Tongue (tissue), 2 donors: ENCODE measurements around the gene OPA1. TPM values are rescaled to one million over a fixed set of nuclear protein-coding genes. Genes with fewer than 3 reads are reported as not detected.
"Not testable (repeated sequence)": the region's sequence is repeated elsewhere in the genome, so short reads cannot be mapped to it uniquely, and the experiment has no call there.

ENCODE experiments used
- DNase-seq: peaks from one replicate; pipeline ENCODE4 v3.0.0-alpha.2; 2015
- total RNA-seq: library from RNA; depleted of rRNA; stranded (reverse); fragments of >200 nt; gene quantifications from one replicate; pipeline ENCODE4 v1.2.3, GENCODE V29; 2014

OPA1 gene
- total RNA-seq, 1 donor from 2014 or later = 85.6 TPM

DNA sequence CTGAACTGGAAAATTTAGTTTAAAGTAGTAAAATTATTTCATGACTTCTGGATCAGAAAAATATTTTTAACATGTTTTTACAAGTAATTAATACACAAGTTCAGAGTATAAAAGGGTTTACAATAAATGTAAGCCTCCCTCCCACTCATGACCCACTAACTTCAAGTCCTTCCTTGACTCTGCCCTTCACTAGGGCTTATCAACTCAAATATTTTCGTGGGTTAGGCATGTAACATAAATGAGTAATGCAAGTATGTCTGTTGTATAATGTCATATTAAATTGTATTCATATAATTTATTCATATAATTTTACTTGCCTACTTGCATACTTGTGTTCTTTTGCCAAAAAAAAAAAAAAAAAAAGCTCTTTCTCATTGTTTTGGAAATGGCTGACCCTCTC, 3.4 kb upstream of the OPA1 start:
- no peak for DNase-seq

- DNase-seq = no peak
These were observed 2.7 kb upstream of the OPA1 start for GRCh38 chr3:193590088-193590856.

DNA sequence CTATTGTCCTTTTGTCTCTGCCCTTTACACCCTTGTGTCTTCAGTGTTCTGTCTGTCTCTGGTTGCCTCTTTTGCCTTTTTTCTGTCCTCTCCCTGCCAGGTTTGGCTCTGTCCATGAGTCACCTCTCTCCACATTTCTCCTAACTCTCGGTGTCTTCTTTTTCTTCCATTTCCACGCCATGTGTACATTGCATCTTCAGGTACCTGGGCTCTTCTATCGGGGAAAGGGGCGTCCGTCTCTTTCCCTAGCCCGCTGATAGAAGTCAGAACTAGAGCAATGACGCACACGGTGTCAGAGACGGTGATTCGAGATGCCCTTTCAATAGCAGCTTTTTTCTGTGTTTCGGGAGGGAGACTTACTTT, 641 bp downstream of the OPA1 start:
- DNase-seq = no peak

DNA sequence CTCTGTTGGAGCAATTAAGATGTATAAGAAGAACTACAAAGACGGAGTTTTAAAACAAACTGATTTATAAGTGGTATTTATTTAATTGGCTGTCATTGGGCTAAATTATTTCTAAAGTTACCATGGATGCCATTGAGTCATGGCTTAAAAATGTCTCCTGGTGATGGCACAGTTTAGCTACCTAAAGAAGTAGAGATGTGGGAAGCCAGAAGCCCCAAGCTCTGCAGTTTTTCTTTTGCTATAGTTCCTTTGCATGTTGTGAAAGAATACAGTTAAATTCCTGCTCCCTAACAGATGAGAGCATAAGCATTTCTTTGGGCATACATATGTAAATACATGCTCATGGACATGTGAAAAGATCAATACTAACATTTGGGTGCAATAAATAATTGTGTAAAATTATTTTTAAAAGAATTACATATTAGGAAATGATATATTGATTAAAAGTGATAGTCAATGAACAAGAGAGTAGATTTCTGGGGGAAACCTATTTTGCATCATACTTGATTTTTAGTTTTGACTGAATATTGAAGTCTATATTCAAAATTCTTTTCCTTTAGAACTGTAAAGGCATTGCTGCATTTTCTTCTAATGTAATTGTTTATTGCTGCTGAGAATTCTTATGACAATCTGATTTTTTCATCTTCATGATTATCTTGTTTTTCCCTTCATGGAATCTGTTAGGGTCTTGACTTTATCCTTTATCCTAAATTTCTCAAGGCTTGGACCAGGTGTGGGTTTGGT, 2.1 kb downstream of the OPA1 start:
- no peak for DNase-seq

DNA sequence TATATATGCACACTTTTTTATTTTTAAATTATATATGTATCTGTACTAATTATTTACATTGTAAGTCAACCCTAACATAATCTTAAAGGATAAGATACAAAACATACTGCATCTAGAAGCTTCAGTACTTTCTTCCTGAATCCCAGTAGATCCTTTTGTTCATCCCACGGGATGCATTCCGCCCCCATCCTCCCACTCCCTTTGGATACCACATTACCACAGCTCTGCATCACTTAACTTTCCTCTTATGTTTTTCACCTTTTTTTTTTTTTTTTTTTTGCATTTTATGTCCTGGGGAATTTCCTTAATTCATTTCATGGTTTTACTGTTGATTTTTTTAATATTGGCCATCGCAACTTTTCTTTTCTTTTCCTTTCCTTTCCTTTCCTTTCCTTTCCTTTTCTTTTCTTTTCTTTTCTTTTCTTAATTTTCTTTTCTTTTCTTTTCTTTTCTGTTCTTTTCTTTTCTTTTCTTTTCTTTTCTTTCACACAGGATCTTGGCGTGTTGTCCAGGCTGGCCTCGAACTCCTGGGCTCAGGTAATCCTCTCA, 3.0 kb downstream of the OPA1 start:
- DNase-seq = no peak

DNA sequence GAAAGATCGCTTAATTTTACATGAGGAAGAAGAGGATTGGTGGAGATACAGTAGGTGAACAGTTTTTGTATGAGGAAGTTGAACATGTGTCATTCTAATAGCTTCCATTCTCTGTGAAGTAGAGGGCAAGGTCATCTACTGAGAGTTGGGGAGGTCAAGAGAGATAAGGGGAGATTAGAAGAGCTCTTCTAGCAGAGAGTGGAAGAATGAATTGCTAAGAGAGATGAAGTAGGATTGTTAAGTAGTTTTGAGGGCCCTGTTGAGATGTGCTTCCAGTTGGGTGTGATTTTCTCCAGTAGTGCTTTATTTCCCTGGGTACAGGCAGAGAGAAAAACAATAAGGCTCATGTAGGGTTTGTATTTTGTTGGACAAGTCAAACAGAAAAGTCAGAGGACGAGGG, 5.2 kb downstream of the OPA1 start:
- no peak for DNase-seq

DNA sequence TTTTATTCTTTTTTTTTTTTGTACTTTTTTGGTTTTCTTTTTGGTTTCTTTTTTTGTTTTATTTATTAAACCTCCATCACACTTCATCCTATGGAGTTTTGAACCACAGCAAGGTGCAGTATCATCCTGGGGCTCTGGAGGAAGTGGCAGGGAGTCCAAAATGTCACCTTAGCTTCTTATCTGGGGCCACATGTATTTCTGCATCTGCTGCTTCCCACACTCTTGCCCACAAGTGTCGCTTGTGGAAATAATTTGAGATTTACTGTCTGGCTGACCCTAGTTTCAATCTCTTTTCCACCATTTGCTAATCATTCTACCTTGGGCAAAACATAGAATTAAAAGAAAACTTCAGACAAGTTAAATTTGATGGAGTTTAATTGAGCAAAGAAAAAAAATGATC, 6.4 kb downstream of the OPA1 start:
- no peak for DNase-seq

- DNase-seq = peak; percentile 48
These were observed 12.9 kb downstream of the OPA1 start for GRCh38 chr3:193605876-193606275.

- not testable (repeated sequence) for DNase-seq
These were observed 13.9 kb downstream of the OPA1 start for GRCh38 chr3:193606892-193607291.

GRCh38 chr3:193610516-193610915, 17.5 kb downstream of the OPA1 start:
- DNase-seq = not testable (repeated sequence)

GRCh38 chr3:193614430-193614829, 21.4 kb downstream of the OPA1 start:
- DNase-seq = no peak

- DNase-seq = no peak
These were observed 24.6 kb downstream of the OPA1 start for GRCh38 chr3:193617628-193618027.

GRCh38 chr3:193620057-193620456, 27.0 kb downstream of the OPA1 start:
- no peak for DNase-seq

DNA sequence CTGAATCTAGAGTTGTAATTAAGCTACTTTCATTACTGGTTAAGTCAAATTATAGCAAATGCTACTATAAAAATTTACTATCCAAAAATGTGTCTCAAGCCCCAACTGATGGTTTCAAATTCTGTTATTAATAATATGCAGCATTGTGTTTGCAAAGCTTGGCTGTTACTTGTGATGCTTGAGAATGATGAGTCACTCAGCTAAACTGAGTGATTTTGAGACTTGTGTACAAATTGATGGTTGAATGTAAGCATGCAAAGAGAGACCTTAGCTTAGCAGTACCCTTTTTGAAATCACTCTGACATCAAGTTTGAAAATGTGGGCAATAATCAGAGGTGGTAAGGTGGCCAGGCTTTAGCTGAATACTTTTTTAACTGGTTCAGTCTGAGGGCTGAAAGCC, 27.6 kb downstream of the OPA1 start:
- DNase-seq = no peak

DNA sequence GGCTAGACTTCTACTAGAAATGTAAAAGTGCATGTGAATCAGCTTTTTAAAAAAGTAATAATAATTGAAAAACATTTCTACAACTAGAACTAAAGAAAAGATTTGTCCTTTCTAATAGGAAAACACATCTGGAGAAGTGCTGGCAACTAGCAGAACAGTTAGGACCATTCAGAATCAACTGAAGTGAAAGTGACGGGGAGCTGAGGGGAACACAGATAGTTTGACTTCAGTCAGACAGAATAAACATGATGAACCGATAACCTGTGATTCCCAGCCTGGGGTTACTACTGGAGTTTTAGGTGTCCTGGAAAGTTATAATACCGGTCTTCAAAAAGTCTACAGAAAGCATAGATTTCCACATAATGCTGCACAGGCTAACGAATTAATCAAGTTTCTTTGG, 28.1 kb downstream of the OPA1 start:
- DNase-seq = no peak

DNA sequence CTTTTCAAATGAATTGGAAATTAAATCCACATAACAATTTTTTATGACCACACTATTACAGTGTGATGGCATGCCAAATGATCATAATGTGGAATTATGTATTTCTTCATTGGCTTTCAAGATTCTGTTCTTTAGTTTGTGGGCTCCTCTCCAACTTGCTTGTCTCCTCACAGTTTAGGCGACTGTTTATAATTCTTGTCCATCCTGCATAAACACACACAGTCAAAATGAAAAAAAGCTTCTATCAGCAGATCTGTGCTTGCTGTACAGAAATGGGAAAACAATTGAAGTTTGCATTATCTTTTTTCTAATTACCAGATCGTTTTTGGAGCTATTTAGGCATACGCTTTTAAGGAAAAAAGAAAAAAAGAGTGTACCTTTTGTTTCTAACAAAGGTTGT, 37.0 kb downstream of the OPA1 start:
- DNase-seq = no peak

GRCh38 chr3:193637831-193638230, 44.8 kb downstream of the OPA1 start:
- no peak for DNase-seq

DNA sequence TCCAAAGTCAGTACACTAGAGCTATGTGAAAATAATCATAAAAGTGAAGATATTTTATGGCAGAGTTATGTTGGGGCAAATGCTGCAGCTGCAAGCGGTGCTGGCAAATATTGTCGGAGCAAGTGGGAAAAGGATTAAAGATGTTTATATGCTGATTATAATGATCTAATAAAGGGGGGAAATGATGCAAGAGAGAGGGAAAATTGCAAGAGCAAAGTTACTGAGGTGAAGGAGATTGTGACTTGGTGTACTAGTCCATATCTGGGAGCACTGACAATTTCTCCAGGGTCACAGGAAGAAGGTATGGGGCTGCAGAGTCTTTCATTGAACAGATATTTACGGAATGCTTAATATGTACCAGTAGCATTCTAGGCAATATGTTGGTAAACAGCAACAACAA, 45.8 kb downstream of the OPA1 start:
- no peak for DNase-seq

DNA sequence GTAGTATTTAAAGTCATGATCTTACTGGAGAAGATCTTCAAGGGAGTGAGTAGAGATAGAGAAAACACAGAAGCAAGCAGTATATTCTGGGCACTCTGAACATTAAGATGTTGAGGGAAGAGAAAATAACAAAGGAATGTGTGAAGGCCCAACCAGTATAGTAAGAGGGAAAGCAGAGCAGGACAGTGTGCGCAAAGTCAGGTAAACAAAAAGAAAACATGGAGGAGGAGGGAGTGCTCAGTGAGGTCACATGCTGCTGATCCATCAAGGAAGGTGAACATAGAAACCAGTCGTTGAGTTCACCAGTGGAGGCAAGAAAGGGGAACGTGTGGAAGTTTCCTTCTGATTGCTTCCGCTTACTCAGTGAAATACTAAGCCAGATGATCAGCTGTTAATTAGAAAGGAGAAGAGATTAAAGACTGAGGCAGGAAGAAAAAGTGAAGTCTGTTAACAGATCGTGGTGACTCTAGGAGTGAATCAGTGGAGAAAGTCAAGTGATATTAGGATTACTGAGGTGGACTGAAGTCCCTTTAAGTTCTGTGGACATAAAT, 47.2 kb downstream of the OPA1 start:
- DNase-seq = no peak

DNA sequence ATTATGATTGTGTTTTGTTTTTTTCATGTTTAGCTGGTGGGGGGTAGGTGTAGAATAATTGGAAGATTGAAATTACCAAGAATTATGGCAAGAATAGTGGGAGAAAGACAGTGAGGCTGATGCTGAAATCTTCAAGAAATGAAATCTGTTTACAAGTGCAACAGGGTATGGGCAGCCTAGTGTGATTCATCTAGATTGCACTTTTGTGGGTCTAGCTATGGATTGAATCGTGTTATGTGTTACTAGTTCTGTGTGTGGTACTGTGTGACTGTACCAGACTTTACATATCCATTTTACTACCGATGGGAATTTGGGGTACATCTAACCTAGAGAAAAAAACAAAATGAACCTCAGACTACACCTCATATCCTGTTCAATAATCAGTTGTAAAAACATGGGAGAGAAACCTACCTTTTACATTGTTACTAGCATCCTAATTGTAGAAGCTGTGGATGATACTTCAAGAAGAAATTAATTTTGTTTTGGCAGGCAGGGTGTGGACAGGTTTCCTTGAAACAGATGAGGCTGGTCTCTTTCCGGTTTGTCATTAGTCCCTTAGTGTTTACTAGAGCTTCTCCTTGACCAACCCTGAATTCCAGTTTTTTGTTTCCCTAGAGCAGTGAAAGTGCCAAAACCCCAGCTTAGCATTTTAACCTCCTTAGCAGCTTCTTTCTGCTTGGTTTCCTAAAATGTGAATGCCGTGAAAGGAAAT, 47.9 kb downstream of the OPA1 start:
- no peak for DNase-seq

- DNase-seq = no peak
These were observed 48.4 kb downstream of the OPA1 start for GRCh38 chr3:193641440-193641775.

DNA sequence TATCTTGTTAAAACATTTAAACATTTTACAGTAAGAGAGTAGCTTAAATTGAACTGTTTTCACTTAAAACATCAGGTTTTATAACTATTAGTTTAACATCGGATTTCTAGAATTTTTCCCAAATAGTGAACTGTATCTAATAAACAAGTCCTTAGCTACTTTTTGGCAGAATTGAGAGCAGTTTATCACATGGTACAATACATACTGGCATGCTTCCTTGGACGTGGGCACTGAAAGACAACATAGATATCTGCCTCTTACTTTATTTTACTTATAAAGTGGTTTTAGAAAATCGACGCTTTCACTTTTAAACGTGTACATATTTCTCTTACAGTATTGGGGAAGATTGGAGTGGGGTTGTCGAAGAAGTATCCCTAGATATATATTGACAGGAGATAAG, 52.8 kb downstream of the OPA1 start:
- DNase-seq = no peak

- no peak for DNase-seq
These were observed 55.6 kb downstream of the OPA1 start for GRCh38 chr3:193648542-193649076.
